HepG2 (cell line): Measurements from ENCODE around the gene FUZ. TPM values are rescaled to one million over a fixed set of nuclear protein-coding genes. Genes with fewer than 3 reads are reported as not detected.

ENCODE experiments used
- ATAC-seq: fragments of 200-7000 bp; cut with Tn5 transposase; 3 replicates; pipeline ENCODE4 v1.9.1; 2020; ENCODE audit warnings: mild to moderate bottlenecking, moderate library complexity
- BruUV-seq: library from RNA; stranded (reverse); fragments of 400-500 nt; replicated peaks from 2 replicates; lab custom pipeline; 2021; lab: Mats Ljungman, UMichigan
- CTCF ChIA-PET: fragments of 300-600 bp; formaldehyde crosslinking; extraction: SDS; loops from one replicate; lab custom pipeline; 2021; ENCODE audit warnings: low total read pairs, inconsistent platforms, low intra/inter-chr PET ratio; lab: Yijun Ruan, JAX
- POLR2A ChIA-PET: fragments of 350-600 bp; sonication (Branson Sonifier 250); formaldehyde crosslinking; loops from one replicate; lab custom pipeline; 2020; ENCODE audit warnings: antibody characterized with exemption, inconsistent platforms; lab: Yijun Ruan, JAX
- DNase-seq: peaks from one replicate; pipeline ENCODE4 v3.0.0-alpha.2; 2015; ENCODE audit warnings: low spot score
- FAIRE-seq: peaks from 3 replicates; lab custom pipeline; 2011; peaks lifted over from hg19 to GRCh38; lab: Jason Lieb, UNC
- H2AFZ ChIP-seq: one replicate; pipeline ENCODE4 v1.6.1; 2011; ENCODE audit warnings: low read length, inconsistent platforms
- H3K27ac ChIP-seq: fragments of 300-600 bp; 3 replicates; pipeline ENCODE4 v1.8.0; 2011; ENCODE audit warnings: mixed run types, mild to moderate bottlenecking, mixed read lengths, low read length, inconsistent platforms; ENCODE audit not compliant: insufficient read depth; ENCODE audit errors: extremely low read length
- H3K27me3 ChIP-seq, 2 experiments: fragments of 200-600 bp in 1 of 2; 2 replicates in 1 of 2; 3 replicates in 1 of 2; pipeline versions ENCODE4 v1.6.0 to v1.8.0; 2011; ENCODE audit warnings: low read length in 2 of 2, mild to moderate bottlenecking in 2 of 2, moderate library complexity in 2 of 2, inconsistent platforms in 1 of 2; ENCODE audit not compliant: insufficient read depth in 2 of 2, control insufficient read depth in 1 of 2
- H3K36me3 ChIP-seq, 2 experiments: fragments of 200-600 bp in 1 of 2; replicated peaks in 1 of 2; 2 replicates in 1 of 2; 3 replicates in 1 of 2; pipeline versions ENCODE4 v1.5.1 to v1.8.0; 2011; ENCODE audit warnings: low read length in 2 of 2, inconsistent platforms in 1 of 2; ENCODE audit not compliant: insufficient read depth in 2 of 2, control insufficient read depth in 1 of 2
- H3K4me1 ChIP-seq: 2 replicates; pipeline ENCODE4 v1.5.1; 2012; ENCODE audit warnings: low read length, inconsistent platforms; ENCODE audit not compliant: insufficient read depth
- H3K4me2 ChIP-seq: 2 replicates; pipeline ENCODE4 v1.6.0; 2011; ENCODE audit warnings: low read depth, low read length, inconsistent platforms
- H3K4me3 ChIP-seq, 3 experiments: fragments of 200-600 bp in 1 of 3; sonication (generic), shearing (Covaris generic) in 1 of 3; replicated peaks in 1 of 3; 2 replicates each; pipeline ENCODE4 v1.5.1; 2011 to 2016; ENCODE audit warnings: low read length in 3 of 3, inconsistent platforms in 2 of 3, low read depth in 2 of 3, mild to moderate bottlenecking in 2 of 3, control low read depth in 1 of 3, mixed read lengths in 1 of 3; ENCODE audit not compliant: insufficient read depth in 1 of 3
- H3K79me2 ChIP-seq: one replicate; pipeline ENCODE4 v1.6.1; 2011; ENCODE audit warnings: low read length, inconsistent platforms; ENCODE audit not compliant: insufficient read depth
- H3K9ac ChIP-seq: 2 replicates; pipeline ENCODE4 v1.6.0; 2011; ENCODE audit warnings: mild to moderate bottlenecking, low read depth, low read length, inconsistent platforms; ENCODE audit not compliant: insufficient read depth
- H3K9me3 ChIP-seq: 2 replicates; pipeline ENCODE4 v1.5.1; 2012; ENCODE audit warnings: mild to moderate bottlenecking, low read length
- H4K20me1 ChIP-seq: 2 replicates; pipeline ENCODE4 v1.6.0; 2011; ENCODE audit warnings: inconsistent platforms, mild to moderate bottlenecking, low read length, moderate library complexity; ENCODE audit not compliant: insufficient read depth
- AGO2 ChIP-seq: fragments of 200-400 bp; formaldehyde crosslinking; optimal IDR thresholded peaks from 2 replicates; pipeline ENCODE3; 2017; ENCODE audit warnings: mild to moderate bottlenecking, low read depth, low read length, moderate library complexity
- DR1 ChIP-seq: sonication (generic); formaldehyde crosslinking; IDR thresholded peaks from 2 replicates; pipeline ENCODE4 v1.8.0; 2021; ENCODE audit warnings: mild to moderate bottlenecking, missing genetic modification reagents, inconsistent platforms
- SIN3B ChIP-seq: fragments of 150-350 bp; IDR thresholded peaks from 2 replicates; pipeline ENCODE4 v1.6.1; 2014; ENCODE audit warnings: low read length
- ZNF333 ChIP-seq: sonication (generic); formaldehyde crosslinking; IDR thresholded peaks from 2 replicates; pipeline ENCODE4 v1.4.0; 2020; ENCODE audit warnings: mild to moderate bottlenecking, missing genetic modification reagents, borderline replicate concordance
- ZNF768 ChIP-seq: sonication (generic); formaldehyde crosslinking; IDR thresholded peaks from 2 replicates; pipeline ENCODE4 v1.4.0; 2020; ENCODE audit warnings: missing genetic modification reagents
- WGBS: methylation state at CpG from one replicate; pipeline ENCODE4 v1.1.6; 2017; ENCODE audit warnings: low lambda C conversion rate; 5-methylcytosine and 5-hydroxymethylcytosine counted together
- in situ Hi-C: cut with HindIII; loops from 2 replicates; pipeline ENCODE4 v1.10.0; 2017; ENCODE audit warnings: low pct_unique_long_range_greater_than_20kb; ENCODE audit not compliant: extremely low pct_ligation_motif_present
- intact Hi-C: fragments of 100-400 bp; cut with micrococcal nuclease; formaldehyde crosslinking; loops from one replicate; pipeline ENCODE4 v1.10.0; 2022; ENCODE audit not compliant: unreplicated experiment
- polyA plus RNA-seq, 8 experiments: library from polyadenylated mRNA; depleted of rRNA in 3 of 8; stranded (reverse) in 7 of 8; unstranded in 1 of 8; fragments of >200 nt; fragmentation: Illumina TruSeq in 4 of 8; extraction: Trizol in 4 of 8; gene quantifications; 2 replicates each; pipeline versions ENCODE4 v1.2.1 to v1.2.3, GENCODE V29; 2011 to 2016; ENCODE audit warnings: low read depth in 4 of 8, missing spikeins in 1 of 8, mixed read lengths in 1 of 8; ENCODE audit not compliant: insufficient read depth in 1 of 8
- total RNA-seq, 5 experiments: library from RNA; depleted of rRNA; stranded (reverse); fragments of >200 nt; fragmentation: Illumina TruSeq; extraction: Trizol; gene quantifications; 2 replicates each; pipeline ENCODE4 v1.2.3, GENCODE V29; 2016; ENCODE audit warnings: low read depth in 1 of 5
- TF ChIP-seq, protein P1 (sequence below): sonication (generic); formaldehyde crosslinking; IDR thresholded peaks from 2 replicates; pipeline ENCODE4 v1.4.0; 2020; ENCODE audit warnings: missing genetic modification reagents
- TF ChIP-seq, protein P2 (sequence below): sonication (generic); formaldehyde crosslinking; conservative IDR thresholded peaks from 2 replicates; pipeline ENCODE4 v1.4.0; 2020; ENCODE audit warnings: missing genetic modification reagents
- TF ChIP-seq, protein P3 (sequence below): IDR thresholded peaks from 2 replicates; pipeline ENCODE4 v1.6.1; 2016; ENCODE audit warnings: missing compliant biosample characterization, missing genetic modification reagents, borderline replicate concordance
- TF ChIP-seq, protein P4 (sequence below): sonication (generic); formaldehyde crosslinking; IDR thresholded peaks from 2 replicates; pipeline ENCODE4 v1.4.0; 2020; ENCODE audit warnings: missing genetic modification reagents, mild to moderate bottlenecking, borderline replicate concordance
- TF ChIP-seq, protein P5 (sequence below): sonication (generic); formaldehyde crosslinking; conservative IDR thresholded peaks from 2 replicates; pipeline ENCODE4 v1.4.0; 2020; ENCODE audit warnings: missing genetic modification reagents

FUZ gene
- total and polyA plus RNA-seq, 2 of the 13 experiments (the other 11 are each of a cell fraction or from before 2014, with no cell fraction given) = 0.08 TPM; not detected in 1

DNA sequence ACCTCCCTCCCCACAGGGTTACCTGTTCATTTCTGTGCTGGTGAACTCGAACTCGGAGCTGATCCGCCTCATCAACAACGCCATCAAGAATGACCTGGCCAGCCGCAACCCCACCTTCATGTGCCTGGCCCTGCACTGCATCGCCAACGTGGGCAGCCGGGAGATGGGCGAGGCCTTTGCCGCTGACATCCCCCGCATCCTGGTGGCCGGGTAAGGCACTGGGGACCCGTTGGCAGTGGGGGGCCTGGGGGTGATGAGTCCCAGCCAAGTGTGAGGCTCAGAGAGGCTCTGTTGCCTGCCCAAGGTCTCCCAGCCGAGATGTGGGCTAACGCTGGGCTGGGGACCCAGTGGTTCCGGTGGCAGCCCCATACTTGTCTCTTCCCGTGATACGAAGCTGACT lies 30.6 kb downstream of the FUZ start:
- in situ Hi-C loops (no loop called here), intact Hi-C loops (no loop called here)
- no peak overlapping the region for H3K4me3 ChIP-seq
- H3K36me3 ChIP-seq = peaks cover 12 to 14% of the 10 kb centered on the region in 2 experiments; a peak in 4 of 5 replicates
- ATAC-seq (no peak), FAIRE-seq (no peak), DNase-seq (no peak)
- no peak overlapping the region for H3K4me2 ChIP-seq
- no peak overlapping the region for H3K9ac ChIP-seq
- no peaks in the 10 kb centered on the region for H3K9me3 ChIP-seq
- no peak overlapping the region for H2AFZ ChIP-seq
- H4K20me1 ChIP-seq = no peaks in the 10 kb centered on the region
- H3K27ac ChIP-seq = no peak overlapping the region
- CTCF ChIA-PET = no interaction called here
- H3K27me3 ChIP-seq = no peaks in the 10 kb centered on the region
- 97% methylated on average over 7 of the region's 18 CpGs for WGBS
- peaks cover 17% of the 10 kb centered on the region for H3K4me1 ChIP-seq
- H3K79me2 ChIP-seq = no peaks in the 10 kb centered on the region
- no TSS peak for BruUV-seq
- POLR2A ChIA-PET = no interaction called here
- TF ChIP-seq, protein P1, sequence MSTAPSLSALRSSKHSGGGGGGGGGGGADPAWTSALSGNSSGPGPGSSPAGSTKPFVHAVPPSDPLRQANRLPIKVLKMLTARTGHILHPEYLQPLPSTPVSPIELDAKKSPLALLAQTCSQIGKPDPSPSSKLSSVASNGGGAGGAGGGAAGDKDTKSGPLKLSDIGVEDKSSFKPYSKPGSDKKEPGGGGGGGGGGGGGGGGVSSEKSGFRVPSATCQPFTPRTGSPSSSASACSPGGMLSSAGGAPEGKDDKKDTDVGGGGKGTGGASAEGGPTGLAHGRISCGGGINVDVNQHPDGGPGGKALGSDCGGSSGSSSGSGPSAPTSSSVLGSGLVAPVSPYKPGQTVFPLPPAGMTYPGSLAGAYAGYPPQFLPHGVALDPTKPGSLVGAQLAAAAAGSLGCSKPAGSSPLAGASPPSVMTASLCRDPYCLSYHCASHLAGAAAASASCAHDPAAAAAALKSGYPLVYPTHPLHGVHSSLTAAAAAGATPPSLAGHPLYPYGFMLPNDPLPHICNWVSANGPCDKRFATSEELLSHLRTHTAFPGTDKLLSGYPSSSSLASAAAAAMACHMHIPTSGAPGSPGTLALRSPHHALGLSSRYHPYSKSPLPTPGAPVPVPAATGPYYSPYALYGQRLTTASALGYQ (CRISPR knock-in tag) = no peak
- TF ChIP-seq SIN3B = no peak
- TF ChIP-seq, protein P2, sequence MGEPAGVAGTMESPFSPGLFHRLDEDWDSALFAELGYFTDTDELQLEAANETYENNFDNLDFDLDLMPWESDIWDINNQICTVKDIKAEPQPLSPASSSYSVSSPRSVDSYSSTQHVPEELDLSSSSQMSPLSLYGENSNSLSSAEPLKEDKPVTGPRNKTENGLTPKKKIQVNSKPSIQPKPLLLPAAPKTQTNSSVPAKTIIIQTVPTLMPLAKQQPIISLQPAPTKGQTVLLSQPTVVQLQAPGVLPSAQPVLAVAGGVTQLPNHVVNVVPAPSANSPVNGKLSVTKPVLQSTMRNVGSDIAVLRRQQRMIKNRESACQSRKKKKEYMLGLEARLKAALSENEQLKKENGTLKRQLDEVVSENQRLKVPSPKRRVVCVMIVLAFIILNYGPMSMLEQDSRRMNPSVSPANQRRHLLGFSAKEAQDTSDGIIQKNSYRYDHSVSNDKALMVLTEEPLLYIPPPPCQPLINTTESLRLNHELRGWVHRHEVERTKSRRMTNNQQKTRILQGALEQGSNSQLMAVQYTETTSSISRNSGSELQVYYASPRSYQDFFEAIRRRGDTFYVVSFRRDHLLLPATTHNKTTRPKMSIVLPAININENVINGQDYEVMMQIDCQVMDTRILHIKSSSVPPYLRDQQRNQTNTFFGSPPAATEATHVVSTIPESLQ = no peak
- TF ChIP-seq DR1 (CRISPR knock-in tag) = no peak
- TF ChIP-seq, protein P3, sequence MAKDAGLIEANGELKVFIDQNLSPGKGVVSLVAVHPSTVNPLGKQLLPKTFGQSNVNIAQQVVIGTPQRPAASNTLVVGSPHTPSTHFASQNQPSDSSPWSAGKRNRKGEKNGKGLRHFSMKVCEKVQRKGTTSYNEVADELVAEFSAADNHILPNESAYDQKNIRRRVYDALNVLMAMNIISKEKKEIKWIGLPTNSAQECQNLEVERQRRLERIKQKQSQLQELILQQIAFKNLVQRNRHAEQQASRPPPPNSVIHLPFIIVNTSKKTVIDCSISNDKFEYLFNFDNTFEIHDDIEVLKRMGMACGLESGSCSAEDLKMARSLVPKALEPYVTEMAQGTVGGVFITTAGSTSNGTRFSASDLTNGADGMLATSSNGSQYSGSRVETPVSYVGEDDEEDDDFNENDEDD (CRISPR knock-in tag) = no peak
- TF ChIP-seq AGO2 = peak; percentile 31
- TF ChIP-seq, protein P4, sequence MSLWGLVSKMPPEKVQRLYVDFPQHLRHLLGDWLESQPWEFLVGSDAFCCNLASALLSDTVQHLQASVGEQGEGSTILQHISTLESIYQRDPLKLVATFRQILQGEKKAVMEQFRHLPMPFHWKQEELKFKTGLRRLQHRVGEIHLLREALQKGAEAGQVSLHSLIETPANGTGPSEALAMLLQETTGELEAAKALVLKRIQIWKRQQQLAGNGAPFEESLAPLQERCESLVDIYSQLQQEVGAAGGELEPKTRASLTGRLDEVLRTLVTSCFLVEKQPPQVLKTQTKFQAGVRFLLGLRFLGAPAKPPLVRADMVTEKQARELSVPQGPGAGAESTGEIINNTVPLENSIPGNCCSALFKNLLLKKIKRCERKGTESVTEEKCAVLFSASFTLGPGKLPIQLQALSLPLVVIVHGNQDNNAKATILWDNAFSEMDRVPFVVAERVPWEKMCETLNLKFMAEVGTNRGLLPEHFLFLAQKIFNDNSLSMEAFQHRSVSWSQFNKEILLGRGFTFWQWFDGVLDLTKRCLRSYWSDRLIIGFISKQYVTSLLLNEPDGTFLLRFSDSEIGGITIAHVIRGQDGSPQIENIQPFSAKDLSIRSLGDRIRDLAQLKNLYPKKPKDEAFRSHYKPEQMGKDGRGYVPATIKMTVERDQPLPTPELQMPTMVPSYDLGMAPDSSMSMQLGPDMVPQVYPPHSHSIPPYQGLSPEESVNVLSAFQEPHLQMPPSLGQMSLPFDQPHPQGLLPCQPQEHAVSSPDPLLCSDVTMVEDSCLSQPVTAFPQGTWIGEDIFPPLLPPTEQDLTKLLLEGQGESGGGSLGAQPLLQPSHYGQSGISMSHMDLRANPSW (CRISPR knock-in tag) = no peak
- TF ChIP-seq ZNF333 (CRISPR knock-in tag) = no peak
- TF ChIP-seq ZNF768 = 0 out of 2 replicates have a peak, but pooled peaks have one; percentile 11
- TF ChIP-seq, protein P5, sequence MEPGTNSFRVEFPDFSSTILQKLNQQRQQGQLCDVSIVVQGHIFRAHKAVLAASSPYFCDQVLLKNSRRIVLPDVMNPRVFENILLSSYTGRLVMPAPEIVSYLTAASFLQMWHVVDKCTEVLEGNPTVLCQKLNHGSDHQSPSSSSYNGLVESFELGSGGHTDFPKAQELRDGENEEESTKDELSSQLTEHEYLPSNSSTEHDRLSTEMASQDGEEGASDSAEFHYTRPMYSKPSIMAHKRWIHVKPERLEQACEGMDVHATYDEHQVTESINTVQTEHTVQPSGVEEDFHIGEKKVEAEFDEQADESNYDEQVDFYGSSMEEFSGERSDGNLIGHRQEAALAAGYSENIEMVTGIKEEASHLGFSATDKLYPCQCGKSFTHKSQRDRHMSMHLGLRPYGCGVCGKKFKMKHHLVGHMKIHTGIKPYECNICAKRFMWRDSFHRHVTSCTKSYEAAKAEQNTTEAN (CRISPR knock-in tag) = no peak
